HG02763 (cell line): ENCODE measurements around the gene CASP6.

Experiments
- ATAC-seq: cut with Tn5 transposase; IDR thresholded peaks from one replicate; pipeline ENCODE4 v1.9.1; 2021; ENCODE audit warnings: mild to moderate bottlenecking, moderate library complexity; ENCODE audit not compliant: unreplicated experiment

CASP6 gene

DNA sequence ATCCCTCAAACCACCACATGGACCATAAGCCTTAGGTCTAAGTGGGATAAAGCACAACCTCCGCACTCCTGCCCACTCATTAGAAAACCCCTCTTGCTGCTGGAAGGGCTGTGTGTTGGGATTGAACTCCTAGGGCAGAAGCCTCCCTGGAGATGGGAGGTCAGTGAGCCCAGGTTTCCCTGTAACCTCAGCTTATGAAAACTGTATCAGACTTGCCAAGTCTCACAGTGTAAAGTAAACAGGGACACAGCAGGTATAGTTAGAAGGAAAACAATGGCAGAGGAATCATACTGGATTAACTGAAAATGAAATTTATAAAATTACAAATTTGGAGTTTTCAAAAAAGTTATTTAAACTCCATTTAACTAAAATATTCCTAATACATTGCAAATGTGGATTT lies 29.9 kb downstream of the CASP6 start:
- ATAC-seq = no peak

GRCh38 chr4:109672169-109672930 lies 30.9 kb downstream of the CASP6 start:
- ATAC-seq = no peak

- no peak for ATAC-seq
These were observed 31.9 kb downstream of the CASP6 start for GRCh38 chr4:109671350-109671749.

DNA sequence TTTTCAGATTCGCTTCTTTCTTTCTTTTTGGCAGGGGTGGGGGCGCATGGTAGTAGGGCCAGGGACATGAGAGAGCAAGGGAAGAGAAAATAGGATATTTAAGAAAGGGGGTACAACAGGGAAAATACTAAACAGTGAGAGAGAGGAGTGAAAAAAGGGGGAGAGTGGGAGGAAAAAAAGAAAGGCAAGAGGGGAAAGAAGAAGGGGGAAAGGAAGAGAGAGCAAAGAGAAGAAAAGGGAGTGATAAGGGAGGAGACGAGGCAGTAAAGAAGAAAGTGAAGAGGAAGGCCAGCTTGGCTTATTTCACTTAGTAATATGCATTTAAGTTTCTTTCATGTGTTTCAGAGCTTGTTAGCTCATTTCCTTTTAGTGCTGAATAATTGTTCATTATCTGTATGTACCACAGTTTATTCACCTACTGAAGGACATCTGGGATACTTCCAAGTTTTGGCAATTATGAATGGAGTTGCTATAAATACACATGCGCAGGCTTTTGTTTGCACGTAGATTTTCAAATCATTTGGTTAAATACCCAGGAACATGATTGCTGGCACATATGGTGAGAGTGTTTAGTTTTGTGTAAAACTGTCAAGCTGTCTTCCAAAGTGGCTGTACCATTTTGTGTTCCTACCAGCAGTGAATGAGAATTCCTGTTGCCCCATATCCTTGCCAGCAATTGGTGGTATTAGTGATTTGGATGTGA lies 37.3 kb downstream of the CASP6 start:
- ATAC-seq = no peak

GRCh38 chr4:109662771-109663170 lies 40.5 kb downstream of the CASP6 start:
- no peak for ATAC-seq

GRCh38 chr4:109662116-109662515 lies 41.1 kb downstream of the CASP6 start:
- ATAC-seq = no peak

- no peak for ATAC-seq
These were observed 44.3 kb downstream of the CASP6 start for GRCh38 chr4:109658871-109659410.

DNA sequence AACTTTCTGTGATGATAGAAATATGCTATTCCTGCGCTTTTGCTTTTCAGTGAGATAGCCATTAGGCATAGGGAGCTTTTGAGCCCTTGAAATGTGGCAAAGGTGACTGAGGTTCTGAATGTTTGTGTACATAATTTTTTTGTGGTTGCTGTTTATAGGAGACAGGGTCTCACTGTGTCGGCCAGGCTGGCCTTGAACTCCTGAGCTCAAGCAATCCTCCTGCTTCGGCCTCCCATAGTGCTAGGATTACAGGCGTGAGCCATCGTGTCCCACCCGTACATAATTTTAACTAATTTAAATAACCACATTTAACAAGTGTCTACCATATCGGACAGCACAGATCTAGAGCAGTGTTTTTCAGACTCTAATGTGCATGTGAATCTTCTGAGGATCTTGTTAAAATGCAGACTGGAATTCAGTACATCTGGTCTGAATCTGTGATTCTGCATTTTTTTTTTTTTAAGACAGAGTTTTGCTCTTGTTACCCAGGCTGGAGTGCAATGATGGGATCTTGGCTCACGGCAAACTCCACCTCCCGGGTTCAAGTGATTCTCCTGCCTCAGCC lies 45.3 kb downstream of the CASP6 start:
- ATAC-seq = no peak

DNA sequence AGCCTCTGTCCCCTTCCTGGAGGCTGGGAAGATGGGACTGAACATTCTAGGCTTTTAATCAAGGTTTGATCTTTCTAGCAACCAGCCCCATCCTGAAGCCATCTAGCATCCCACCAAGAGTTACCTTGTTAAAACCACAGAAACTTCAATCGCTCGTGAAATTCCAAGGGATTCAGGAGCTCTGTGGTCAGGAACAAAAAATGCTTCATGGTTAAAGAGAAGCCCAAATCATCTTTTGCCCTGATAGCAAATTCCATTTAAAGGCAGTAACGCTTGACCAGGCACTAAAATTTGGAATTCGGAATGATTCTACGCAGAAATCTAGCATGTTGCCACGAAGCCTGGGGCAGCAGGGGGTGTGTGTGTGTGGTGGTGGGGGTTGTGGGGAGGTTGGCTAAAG lies 47.8 kb downstream of the CASP6 start:
- ATAC-seq = no peak

DNA sequence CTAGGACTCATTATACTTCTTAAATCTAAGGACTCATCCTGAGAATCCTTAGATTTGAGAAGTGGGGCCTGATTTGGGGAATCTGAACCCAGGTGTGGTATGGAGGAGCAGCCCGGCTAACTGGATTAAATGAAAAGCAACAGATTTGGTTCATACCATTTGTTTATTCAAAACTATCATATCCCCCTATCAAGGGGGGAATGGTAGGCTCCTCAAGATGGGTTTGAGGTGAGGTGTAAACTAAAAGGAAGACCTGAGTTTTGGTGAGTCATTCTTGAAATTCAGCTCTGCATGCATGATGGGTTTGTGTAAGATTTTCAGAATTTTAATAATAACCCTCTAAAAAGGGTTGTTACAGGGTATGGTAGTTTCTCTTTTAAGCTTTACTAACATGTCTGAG lies 53.4 kb downstream of the CASP6 start:
- peak; percentile 72 for ATAC-seq

GRCh38 chr4:109648997-109649575 lies 54.2 kb downstream of the CASP6 start:
- no peak for ATAC-seq

DNA sequence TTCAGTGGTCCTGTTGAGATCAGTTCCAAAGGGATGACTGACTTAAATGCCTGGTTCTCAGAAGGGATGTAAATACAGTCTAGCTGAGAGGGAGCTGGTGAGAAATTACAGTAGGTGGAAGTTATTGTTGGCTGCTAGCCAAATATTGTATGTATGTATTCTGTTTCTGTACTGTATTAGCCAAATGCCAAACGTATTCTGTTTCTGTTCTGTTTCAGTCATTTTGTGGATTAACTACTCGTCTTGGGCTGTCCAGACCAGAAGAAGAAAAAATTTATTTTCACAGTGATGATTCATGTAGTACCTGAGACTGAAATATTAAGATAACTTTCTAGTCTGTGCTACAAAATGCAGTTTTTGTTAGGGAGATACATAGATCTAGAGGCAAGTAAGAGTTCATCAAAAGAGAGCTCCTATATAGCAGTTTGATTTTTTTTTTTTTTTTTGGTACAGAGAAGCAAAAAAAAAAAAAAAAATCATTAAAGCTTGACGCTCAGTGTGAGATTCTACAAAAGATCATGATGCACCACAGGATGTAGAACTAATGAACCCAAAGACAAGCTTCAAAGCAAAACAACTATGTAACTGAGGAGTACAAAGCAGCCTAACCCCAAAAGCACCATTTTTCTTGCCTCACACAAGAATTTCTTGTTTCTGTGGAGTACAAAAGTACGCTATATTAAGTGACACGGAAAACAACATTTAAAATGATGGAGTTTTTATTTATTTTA lies 54.8 kb downstream of the CASP6 start:
- no peak for ATAC-seq

DNA sequence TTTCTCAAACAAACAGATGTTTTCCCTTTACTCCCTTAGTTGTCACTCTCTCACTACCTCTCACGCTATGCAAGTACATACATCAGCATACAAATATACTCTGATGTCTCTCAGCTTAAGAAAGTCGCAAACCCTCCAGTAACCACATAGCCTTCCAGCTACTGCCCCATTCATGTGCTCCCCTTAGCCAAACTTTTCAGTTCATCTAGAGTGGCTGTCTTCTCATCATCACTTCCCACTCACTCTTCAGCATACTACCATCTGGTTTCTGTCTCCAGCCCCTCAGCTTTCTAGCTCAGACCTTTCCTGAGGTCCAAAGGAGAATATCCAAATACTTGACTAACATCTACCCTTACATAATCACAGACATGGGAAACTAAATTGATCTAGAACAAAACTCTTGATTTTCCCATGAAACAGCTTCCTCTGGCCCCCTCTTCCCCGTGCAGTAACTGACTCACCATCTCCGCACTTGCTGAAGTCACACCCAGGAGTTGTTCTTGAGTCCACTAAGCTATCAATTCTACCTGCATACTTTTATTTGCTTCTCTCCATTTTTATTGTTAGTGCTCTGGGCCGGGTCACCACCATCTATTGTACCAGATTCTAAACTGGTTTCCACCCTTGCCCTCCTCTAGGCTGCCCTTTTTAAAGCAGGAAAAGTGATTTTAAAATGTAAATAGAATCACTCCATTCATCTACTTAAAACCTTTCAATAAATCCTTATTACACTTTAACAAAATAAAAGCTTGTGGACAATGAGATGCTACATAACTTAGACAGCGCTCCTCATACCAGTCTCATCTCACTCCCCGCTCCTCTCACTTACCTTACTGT lies 57.2 kb downstream of the CASP6 start:
- ATAC-seq = no peak

- ATAC-seq = no peak
These were observed 62.6 kb downstream of the CASP6 start for GRCh38 chr4:109640644-109641043.
